Lower leg skin (tissue), 4 donors: Measurements from ENCODE around the gene LDLRAD2. TPM values are rescaled to one million over a fixed set of nuclear protein-coding genes. Genes with fewer than 3 reads are reported as not detected.

Experiments used
- DNase-seq, 2 donors: peaks; one replicate each; pipeline ENCODE4 v3.0.0-alpha.2; 2019; ENCODE audit warnings: low spot score in 2 of 2
- H3K4me3 ChIP-seq: fragments of 200-600 bp; sonication (generic); 2 replicates; pipeline ENCODE4 v1.5.1; 2017; ENCODE audit warnings: mild to moderate bottlenecking, low read depth; ENCODE audit not compliant: poor library complexity, severe bottlenecking
- CTCF ChIP-seq, 3 donors: fragments of 450-650 bp; IDR thresholded peaks; one replicate each; pipeline ENCODE4 v1.5.1; 2016; ENCODE audit warnings: antibody characterized with exemption in 3 of 3, mild to moderate bottlenecking in 3 of 3, moderate library complexity in 2 of 3
- POLR2A ChIP-seq, 2 donors: fragments of 450-650 bp; IDR thresholded peaks; one replicate each; pipeline ENCODE4 v1.6.1; 2016 to 2017; ENCODE audit warnings: antibody characterized with exemption in 2 of 2, mild to moderate bottlenecking in 1 of 2, moderate library complexity in 1 of 2
- WGBS, 2 donors: methylation state at CpG; one replicate each; pipeline ENCODE4 v1.1.5; 2018; 5-methylcytosine and 5-hydroxymethylcytosine counted together
- intact Hi-C: fragments of 100-400 bp; cut with DNase I; formaldehyde crosslinking; loops from one replicate; pipeline ENCODE4 v1.15.0; 2023; ENCODE audit warnings: low total_unique reads
- total RNA-seq, 4 donors: library from RNA; depleted of rRNA; stranded (reverse); fragments of >200 nt; gene quantifications; one replicate each; pipeline ENCODE4 v1.1.0, GENCODE V29; 2016

Gene LDLRAD2
- total RNA-seq, 4 donors from 2014 or later: 0.19 TPM; not detected in 3

- intact Hi-C loops: no loop called here
- no peak for DNase-seq
- H3K4me3 ChIP-seq: no peak overlapping the region
- 91 to 93% methylated on average over 13 of the region's 13 CpGs for WGBS, 2 donors
- no peak for TF ChIP-seq CTCF (IDR thresholded peaks at IDR 0.05)
- no peak for TF ChIP-seq POLR2A (IDR thresholded peaks at IDR 0.05)
Measured at GRCh38 chr1:21840981-21841380, 28.9 kb downstream of the LDLRAD2 start.

- intact Hi-C loops: no loop called here
- WGBS, 2 donors: 86 to 89% methylated on average over 16 to 20 of the region's 21 CpGs
- no peak for TF ChIP-seq CTCF (IDR thresholded peaks at IDR 0.05)
- no peak for TF ChIP-seq POLR2A (IDR thresholded peaks at IDR 0.05)
- no peak for DNase-seq
- no peak overlapping the region for H3K4me3 ChIP-seq
Measured at GRCh38 chr1:21841852-21842466, 29.9 kb downstream of the LDLRAD2 start.

GRCh38 chr1:21842606-21843162 lies 30.6 kb downstream of the LDLRAD2 start:
- no peak for TF ChIP-seq POLR2A (IDR thresholded peaks at IDR 0.05)
- no peak for TF ChIP-seq CTCF (IDR thresholded peaks at IDR 0.05)
- intact Hi-C loops: no loop called here
- 57 to 62% methylated on average over 11 to 14 of the region's 15 CpGs for WGBS, 2 donors
- H3K4me3 ChIP-seq: no peak overlapping the region
- DNase-seq: no peak

GRCh38 chr1:21843208-21843607 lies 31.1 kb downstream of the LDLRAD2 start:
- 91 to 94% methylated on average over 13 of the region's 13 CpGs for WGBS, 2 donors
- TF ChIP-seq POLR2A (IDR thresholded peaks at IDR 0.05) (no peak), CTCF (IDR thresholded peaks at IDR 0.05) (no peak)

GRCh38 chr1:21843996-21844395 lies 31.9 kb downstream of the LDLRAD2 start:
- intact Hi-C loops: no loop called here
- WGBS, 2 donors: 83% methylated on average over 7 to 8 of the region's 11 CpGs

More at GRCh38 chr1:21843208-21843607, 31.1 kb downstream of the LDLRAD2 start:
- intact Hi-C loops: no loop called here
- no peak overlapping the region for H3K4me3 ChIP-seq
- DNase-seq: no peak

More at GRCh38 chr1:21843996-21844395, 31.9 kb downstream of the LDLRAD2 start:
- TF ChIP-seq CTCF (IDR thresholded peaks at IDR 0.05) (no peak), POLR2A (IDR thresholded peaks at IDR 0.05) (no peak)
- DNase-seq: no peak
- H3K4me3 ChIP-seq: no peak overlapping the region
